Hepatocyte (in vitro differentiated cells): ENCODE measurements around the gene CCR7. TPM values are rescaled to one million over a fixed set of nuclear protein-coding genes. Genes with fewer than 3 reads are reported as not detected.

Experiments
- DNase-seq: peaks from one replicate; pipeline ENCODE4 v3.0.0-alpha.2; 2016; ENCODE audit warnings: low spot score
- H2AFZ ChIP-seq: fragments of 200-600 bp; sonication (generic); 2 replicates; pipeline ENCODE4 v1.6.0; 2016; ENCODE audit warnings: antibody characterized with exemption, mild to moderate bottlenecking
- H3K27ac ChIP-seq: fragments of 200-600 bp; sonication (generic); 2 replicates; pipeline ENCODE4 v1.5.1; 2016; ENCODE audit warnings: mild to moderate bottlenecking
- H3K27me3 ChIP-seq: fragments of 200-600 bp; sonication (generic); 2 replicates; pipeline ENCODE4 v1.6.1; 2016
- H3K36me3 ChIP-seq: fragments of 200-600 bp; sonication (generic); replicated peaks from 2 replicates; pipeline ENCODE4 v1.5.1; 2016; ENCODE audit warnings: low read depth; ENCODE audit not compliant: insufficient read depth
- H3K4me1 ChIP-seq: fragments of 200-600 bp; sonication (generic); 2 replicates; pipeline ENCODE4 v1.5.1; 2016; ENCODE audit warnings: mild to moderate bottlenecking, moderate library complexity; ENCODE audit not compliant: insufficient read depth
- H3K4me2 ChIP-seq: fragments of 200-600 bp; sonication (generic); 2 replicates; pipeline ENCODE4 v1.6.0; 2016
- H3K4me3 ChIP-seq: fragments of 200-600 bp; sonication (generic); 2 replicates; pipeline ENCODE4 v1.5.1; 2016; ENCODE audit warnings: mild to moderate bottlenecking
- H3K79me2 ChIP-seq: fragments of 200-600 bp; sonication (generic); 2 replicates; pipeline ENCODE4 v1.6.0; 2017; ENCODE audit warnings: mild to moderate bottlenecking
- H3K9me2 ChIP-seq: fragments of 200-600 bp; sonication (generic); replicated peaks from 2 replicates; pipeline ENCODE4 v1.6.0; 2017; ENCODE audit warnings: mild to moderate bottlenecking; ENCODE audit not compliant: insufficient read depth
- H3K9me3 ChIP-seq: fragments of 200-600 bp; sonication (generic); 2 replicates; pipeline ENCODE4 v1.5.1; 2016; ENCODE audit warnings: low read depth, mild to moderate bottlenecking
- H4K20me1 ChIP-seq: fragments of 200-600 bp; sonication (generic); 2 replicates; pipeline ENCODE4 v1.6.0; 2016; ENCODE audit warnings: mild to moderate bottlenecking; ENCODE audit not compliant: insufficient read depth, poor library complexity, severe bottlenecking
- CTCF ChIP-seq: fragments of 200-600 bp; sonication (generic); IDR thresholded peaks from 2 replicates; pipeline ENCODE4 v1.5.1; 2016; ENCODE audit warnings: antibody characterized with exemption, mild to moderate bottlenecking; ENCODE audit not compliant: poor library complexity
- EZH2 ChIP-seq: fragments of 200-600 bp; sonication (generic); IDR thresholded peaks from 2 replicates; pipeline ENCODE4 v1.6.1; 2016; ENCODE audit warnings: antibody characterized with exemption, mild to moderate bottlenecking, borderline replicate concordance
- EZH2phosphoT487 ChIP-seq: fragments of 200-600 bp; sonication (generic); IDR thresholded peaks from one replicate; pipeline ENCODE4 v1.6.1; 2018; ENCODE audit warnings: antibody characterized with exemption, mild to moderate bottlenecking, low read depth, moderate library complexity; ENCODE audit not compliant: unreplicated experiment, severe bottlenecking
- WGBS: methylation state at CpG from one replicate; pipeline ENCODE4 v1.1.6; 2016; ENCODE audit warnings: low lambda C conversion rate; ENCODE audit errors: missing lambda C conversion rate; 5-methylcytosine and 5-hydroxymethylcytosine counted together
- polyA plus RNA-seq: library from polyadenylated mRNA; unstranded; fragments of >200 nt; fragmentation: Nextera tagmentation; extraction: Ambion mirVana; gene quantifications from 2 replicates; pipeline ENCODE4 v1.2.1, GENCODE V29; 2016
- total RNA-seq: library from RNA; depleted of rRNA; stranded (reverse); fragments of >200 nt; gene quantifications from 2 replicates; pipeline ENCODE4 v1.2.3, GENCODE V29; 2014

The CCR7 gene
- total and polyA plus RNA-seq, 2 experiments from 2014 or later = 2.8 to 4.1 TPM

GRCh38 chr17:40558300-40558889 lies 6.9 kb downstream of the CCR7 start:
- Histone ChIP-seq H2AFZ (no peak overlapping the region), H3K27ac (peak overlapping the region; percentile 31), H3K36me3 (no peaks in the 10 kb centered on the region), H4K20me1 (no peaks in the 10 kb centered on the region), H3K79me2 (no peaks in the 10 kb centered on the region), H3K4me2 (no peak overlapping the region), H3K9me2 (no peaks in the 10 kb centered on the region), H3K4me1 (peaks cover 34% of the 10 kb centered on the region), H3K9me3 (no peaks in the 10 kb centered on the region), H3K27me3 (no peaks in the 10 kb centered on the region), H3K4me3 (no peak overlapping the region)
- WGBS = 78% methylated on average over 9 of the region's 9 CpGs
- TF ChIP-seq CTCF (no peak), EZH2phosphoT487 (no peak), EZH2 (no peak)
- DNase-seq = no peak

- no peaks in the 10 kb centered on the region for H3K9me2 ChIP-seq
- H3K79me2 ChIP-seq = no peaks in the 10 kb centered on the region
- H3K36me3 ChIP-seq = no peaks in the 10 kb centered on the region
- peak overlapping the region; percentile 31 for H3K27ac ChIP-seq
- no peak overlapping the region for H3K4me3 ChIP-seq
- H4K20me1 ChIP-seq = no peaks in the 10 kb centered on the region
- H3K9me3 ChIP-seq = no peaks in the 10 kb centered on the region
- H3K27me3 ChIP-seq = no peaks in the 10 kb centered on the region
- peaks cover 37% of the 10 kb centered on the region for H3K4me1 ChIP-seq
- H2AFZ ChIP-seq = no peak overlapping the region
- TF ChIP-seq CTCF (no peak), EZH2phosphoT487 (no peak), EZH2 (no peak)
- 65% methylated on average over 6 of the region's 6 CpGs for WGBS
- DNase-seq = no peak
- no peak overlapping the region for H3K4me2 ChIP-seq
These were observed 7.6 kb downstream of the CCR7 start for GRCh38 chr17:40557531-40558299.

GRCh38 chr17:40556884-40557414 lies 8.3 kb downstream of the CCR7 start:
- WGBS = 56% methylated on average over 16 of the region's 16 CpGs
- Histone ChIP-seq H3K27me3 (no peaks in the 10 kb centered on the region), H3K27ac (peak overlapping the region; percentile 31), H4K20me1 (no peaks in the 10 kb centered on the region), H3K36me3 (no peaks in the 10 kb centered on the region), H2AFZ (no peak overlapping the region), H3K4me2 (no peak overlapping the region), H3K4me1 (peaks cover 40% of the 10 kb centered on the region), H3K79me2 (no peaks in the 10 kb centered on the region), H3K4me3 (no peak overlapping the region), H3K9me3 (no peaks in the 10 kb centered on the region), H3K9me2 (no peaks in the 10 kb centered on the region)
- DNase-seq = no peak
- TF ChIP-seq EZH2 = no peak
- TF ChIP-seq EZH2phosphoT487 = no peak
- no peak for TF ChIP-seq CTCF
